DMS79 treated with DMSO at 0.1 percent for 48 hours (cell line): ENCODE measurements around the gene ZNF592.
"Not testable (repeated sequence)": the region's sequence is repeated elsewhere in the genome, so short reads cannot be mapped to it uniquely, and the experiment has no call there.

Experiments used
- DNase-seq: peaks from one replicate; lab custom pipeline; 2025; lab: John Stamatoyannopoulos, UW

Gene ZNF592, protein sequence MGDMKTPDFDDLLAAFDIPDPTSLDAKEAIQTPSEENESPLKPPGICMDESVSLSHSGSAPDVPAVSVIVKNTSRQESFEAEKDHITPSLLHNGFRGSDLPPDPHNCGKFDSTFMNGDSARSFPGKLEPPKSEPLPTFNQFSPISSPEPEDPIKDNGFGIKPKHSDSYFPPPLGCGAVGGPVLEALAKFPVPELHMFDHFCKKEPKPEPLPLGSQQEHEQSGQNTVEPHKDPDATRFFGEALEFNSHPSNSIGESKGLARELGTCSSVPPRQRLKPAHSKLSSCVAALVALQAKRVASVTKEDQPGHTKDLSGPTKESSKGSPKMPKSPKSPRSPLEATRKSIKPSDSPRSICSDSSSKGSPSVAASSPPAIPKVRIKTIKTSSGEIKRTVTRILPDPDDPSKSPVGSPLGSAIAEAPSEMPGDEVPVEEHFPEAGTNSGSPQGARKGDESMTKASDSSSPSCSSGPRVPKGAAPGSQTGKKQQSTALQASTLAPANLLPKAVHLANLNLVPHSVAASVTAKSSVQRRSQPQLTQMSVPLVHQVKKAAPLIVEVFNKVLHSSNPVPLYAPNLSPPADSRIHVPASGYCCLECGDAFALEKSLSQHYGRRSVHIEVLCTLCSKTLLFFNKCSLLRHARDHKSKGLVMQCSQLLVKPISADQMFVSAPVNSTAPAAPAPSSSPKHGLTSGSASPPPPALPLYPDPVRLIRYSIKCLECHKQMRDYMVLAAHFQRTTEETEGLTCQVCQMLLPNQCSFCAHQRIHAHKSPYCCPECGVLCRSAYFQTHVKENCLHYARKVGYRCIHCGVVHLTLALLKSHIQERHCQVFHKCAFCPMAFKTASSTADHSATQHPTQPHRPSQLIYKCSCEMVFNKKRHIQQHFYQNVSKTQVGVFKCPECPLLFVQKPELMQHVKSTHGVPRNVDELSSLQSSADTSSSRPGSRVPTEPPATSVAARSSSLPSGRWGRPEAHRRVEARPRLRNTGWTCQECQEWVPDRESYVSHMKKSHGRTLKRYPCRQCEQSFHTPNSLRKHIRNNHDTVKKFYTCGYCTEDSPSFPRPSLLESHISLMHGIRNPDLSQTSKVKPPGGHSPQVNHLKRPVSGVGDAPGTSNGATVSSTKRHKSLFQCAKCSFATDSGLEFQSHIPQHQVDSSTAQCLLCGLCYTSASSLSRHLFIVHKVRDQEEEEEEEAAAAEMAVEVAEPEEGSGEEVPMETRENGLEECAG (N-terminal part only)

GRCh38 chr15:84748274-84749110 is at the start of gene ZNF592:
TSS of gene ZNF592 (plus strand) at chr15:84748592. CDS start at chr15:84782676, 34,084 bp downstream.
- DNase-seq: no peak

- no peak for DNase-seq
Measured at GRCh38 chr15:84699538-84700191, 48.7 kb upstream of the ZNF592 start.

DNA sequence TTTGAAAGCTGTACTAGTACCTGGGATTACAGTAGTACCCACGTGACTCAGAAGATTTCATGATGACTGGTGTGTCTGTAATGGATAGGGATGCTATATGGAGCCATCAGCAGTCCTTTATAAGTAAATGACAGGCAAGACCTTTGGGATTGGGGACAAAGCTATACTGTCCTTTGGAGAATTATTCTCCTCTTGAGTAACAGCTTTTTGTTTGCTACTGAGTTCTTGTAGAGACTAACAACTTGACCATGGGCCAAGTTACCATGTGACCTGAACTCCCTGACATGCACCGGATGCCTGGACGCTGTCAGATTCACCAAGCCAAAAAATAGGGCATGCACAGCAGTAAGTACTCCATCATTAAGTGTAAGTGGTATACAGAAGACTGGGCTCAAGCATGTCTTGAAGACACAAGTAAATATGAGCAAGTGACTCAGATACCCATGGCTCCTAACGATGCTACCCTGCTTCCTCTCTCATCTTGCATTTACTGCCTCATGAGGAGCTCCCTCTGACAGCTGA is 45.4 kb upstream of the ZNF592 start:
- DNase-seq: no peak

DNA sequence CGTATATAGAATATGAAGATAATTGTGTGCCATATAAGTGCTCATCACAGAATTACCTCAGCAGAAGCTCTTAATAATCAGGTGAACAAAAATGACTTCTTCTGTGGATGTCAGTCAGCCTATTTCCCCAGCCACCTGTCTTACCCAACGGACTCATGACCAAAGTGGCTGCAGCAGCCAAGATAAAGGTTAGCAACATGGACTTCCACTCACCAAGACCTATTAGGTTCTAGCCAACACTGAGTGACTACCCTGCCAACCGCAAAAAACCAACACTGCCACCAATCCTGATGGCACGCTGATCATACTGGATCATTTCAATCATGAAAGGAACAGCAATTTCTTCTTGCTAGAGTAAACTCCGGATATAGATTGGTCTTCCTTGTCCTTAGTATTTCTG is 44.6 kb upstream of the ZNF592 start:
- no peak for DNase-seq

GRCh38 chr15:84714372-84714771 is 34.0 kb upstream of the ZNF592 start:
- DNase-seq: no peak

DNA sequence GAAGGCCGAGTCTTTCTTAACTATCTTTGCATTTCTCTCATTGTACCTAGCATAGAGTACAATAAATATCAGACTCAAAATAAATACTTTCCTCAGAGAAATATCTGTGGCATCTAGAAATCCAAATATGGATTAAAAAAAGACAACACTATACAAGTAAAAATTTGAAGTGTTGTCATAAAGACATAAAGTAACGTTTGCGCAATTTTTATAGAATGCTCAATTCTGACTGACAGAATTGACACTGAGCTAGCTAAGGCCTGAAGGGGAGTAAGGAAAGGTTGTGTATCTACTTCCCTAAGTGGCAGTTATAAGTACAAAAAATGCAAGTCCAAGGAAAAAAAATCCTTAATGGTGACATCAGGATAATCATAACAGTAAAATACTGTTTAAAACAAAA is 33.6 kb upstream of the ZNF592 start:
- no peak for DNase-seq

- peak; percentile 15 for DNase-seq
Measured at GRCh38 chr15:84715441-84716035, 32.9 kb upstream of the ZNF592 start.

GRCh38 chr15:84716036-84716732 is 32.2 kb upstream of the ZNF592 start, which contains the start of gene SEC11A:
TSS of gene SEC11A (minus strand) at chr15:84716139. CDS start at chr15:84716075, 64 bp downstream.
- DNase-seq: peak; percentile 67

- DNase-seq: no peak
Measured at GRCh38 chr15:84721371-84721770, 27.0 kb upstream of the ZNF592 start.

DNA sequence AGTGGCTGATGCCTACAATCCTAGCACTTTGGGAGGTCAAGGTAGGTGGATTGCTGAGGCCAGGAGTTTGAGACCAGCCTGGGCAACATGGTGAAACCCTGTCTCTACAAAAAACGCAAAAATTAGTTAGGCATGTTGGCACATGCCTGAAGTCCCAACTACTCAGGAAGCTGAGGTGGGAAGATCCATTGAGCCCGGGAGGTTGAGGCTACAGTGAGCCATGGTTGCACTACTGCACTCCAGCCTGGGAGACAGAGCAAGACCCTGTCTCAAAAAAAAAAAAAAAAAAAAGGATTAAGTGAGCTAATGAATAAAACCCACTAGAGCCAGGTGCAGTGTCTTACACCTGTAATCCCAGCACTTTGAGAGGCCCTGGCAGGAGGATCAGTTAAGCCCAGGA is 25.8 kb upstream of the ZNF592 start:
- DNase-seq: no peak

DNA sequence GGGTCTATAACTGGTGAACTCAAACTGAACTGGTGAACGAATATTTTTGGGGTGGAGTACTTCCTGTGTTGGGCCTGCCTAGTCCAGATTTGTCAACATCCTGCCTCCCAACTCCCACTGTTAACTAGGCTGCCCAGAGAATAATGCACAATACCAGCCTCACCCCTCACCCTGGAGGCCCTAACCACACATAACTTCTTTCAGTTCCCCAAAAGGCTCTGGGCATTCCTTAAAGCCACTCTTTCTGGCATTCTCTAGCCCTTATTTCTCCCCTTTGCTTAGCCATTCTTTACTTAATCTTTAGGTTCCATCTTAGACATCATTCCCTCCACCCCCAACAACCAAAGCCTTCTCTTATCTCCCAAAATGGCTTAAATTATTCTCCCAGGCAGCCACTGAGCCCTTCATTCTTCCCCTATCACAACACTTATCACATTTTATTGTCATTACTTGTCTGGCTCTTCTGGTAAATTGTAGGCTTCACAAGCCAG is 23.3 kb upstream of the ZNF592 start:
- DNase-seq: no peak

GRCh38 chr15:84727429-84727828 is 21.0 kb upstream of the ZNF592 start:
- no peak for DNase-seq

DNA sequence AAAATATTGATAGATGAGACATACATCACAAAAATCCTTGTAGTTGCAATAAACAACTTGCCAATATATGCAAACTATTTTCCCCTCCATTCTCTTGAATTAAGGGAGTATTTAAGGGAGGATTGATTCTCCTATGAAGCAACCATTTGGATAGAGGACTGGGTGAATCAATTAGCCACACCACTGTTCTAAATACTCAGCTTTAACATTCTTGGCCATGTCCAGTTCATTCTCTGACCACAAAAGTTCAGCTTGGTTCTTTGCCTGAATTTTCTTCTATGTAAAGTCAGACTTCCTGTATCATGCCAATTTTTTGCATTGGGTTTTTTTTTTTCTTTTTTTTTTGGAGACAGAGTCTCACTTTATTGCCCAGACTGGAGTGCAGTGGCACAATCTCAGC is 16.6 kb upstream of the ZNF592 start:
- DNase-seq: no peak

- peak; percentile 29 for DNase-seq
Measured at GRCh38 chr15:84734794-84735479, 13.5 kb upstream of the ZNF592 start.

GRCh38 chr15:84735480-84736061 is 12.8 kb upstream of the ZNF592 start:
- DNase-seq: not testable (repeated sequence)

- DNase-seq: no peak
Measured at GRCh38 chr15:84736375-84736774, 12.0 kb upstream of the ZNF592 start.

GRCh38 chr15:84737005-84737404 is 11.4 kb upstream of the ZNF592 start:
- DNase-seq: no peak

- DNase-seq: no peak
Measured at GRCh38 chr15:84740691-84741090, 7.7 kb upstream of the ZNF592 start.
